ENCODE results near the gene ZBTB7B.

GRCh38 chr1:154989195-154989860 is 13.3 kb upstream of the ZBTB7B start:
- TF ChIP-seq, protein P1, sequence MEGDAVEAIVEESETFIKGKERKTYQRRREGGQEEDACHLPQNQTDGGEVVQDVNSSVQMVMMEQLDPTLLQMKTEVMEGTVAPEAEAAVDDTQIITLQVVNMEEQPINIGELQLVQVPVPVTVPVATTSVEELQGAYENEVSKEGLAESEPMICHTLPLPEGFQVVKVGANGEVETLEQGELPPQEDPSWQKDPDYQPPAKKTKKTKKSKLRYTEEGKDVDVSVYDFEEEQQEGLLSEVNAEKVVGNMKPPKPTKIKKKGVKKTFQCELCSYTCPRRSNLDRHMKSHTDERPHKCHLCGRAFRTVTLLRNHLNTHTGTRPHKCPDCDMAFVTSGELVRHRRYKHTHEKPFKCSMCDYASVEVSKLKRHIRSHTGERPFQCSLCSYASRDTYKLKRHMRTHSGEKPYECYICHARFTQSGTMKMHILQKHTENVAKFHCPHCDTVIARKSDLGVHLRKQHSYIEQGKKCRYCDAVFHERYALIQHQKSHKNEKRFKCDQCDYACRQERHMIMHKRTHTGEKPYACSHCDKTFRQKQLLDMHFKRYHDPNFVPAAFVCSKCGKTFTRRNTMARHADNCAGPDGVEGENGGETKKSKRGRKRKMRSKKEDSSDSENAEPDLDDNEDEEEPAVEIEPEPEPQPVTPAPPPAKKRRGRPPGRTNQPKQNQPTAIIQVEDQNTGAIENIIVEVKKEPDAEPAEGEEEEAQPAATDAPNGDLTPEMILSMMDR (IDR thresholded peaks at IDR 0.05): no peak
- TF ChIP-seq POLR2A (IDR thresholded peaks at IDR 0.05): no peak

All from esophagus squamous epithelium (tissue), 4 donors.